IgD-negative memory B cell (primary cell): ENCODE results near the gene VGF. TPM values are rescaled to one million over a fixed set of nuclear protein-coding genes. Genes with fewer than 3 reads are reported as not detected.
A peak's percentile ranks its signal among the peaks of the same experiment; 100 is the strongest.

ENCODE experiments used
- H3K27ac Mint-ChIP-seq, 3 donors: one replicate each; pipeline ENCODE4 v1.8.0; 2020 to 2022; ENCODE audit warnings: mild to moderate bottlenecking in 3 of 3, mixed read lengths in 3 of 3, moderate library complexity in 1 of 3
- H3K27me3 Mint-ChIP-seq: one replicate; pipeline ENCODE4 v1.8.0; 2021; ENCODE audit warnings: mixed read lengths
- H3K36me3 Mint-ChIP-seq: one replicate; pipeline ENCODE4 v1.8.0; 2020; ENCODE audit warnings: mild to moderate bottlenecking, mixed read lengths
- H3K4me1 Mint-ChIP-seq, 3 donors: one replicate each; pipeline ENCODE4 v1.8.0; 2020 to 2022; ENCODE audit warnings: mixed read lengths in 3 of 3, mild to moderate bottlenecking in 1 of 3
- H3K4me3 Mint-ChIP-seq, 4 donors: one replicate each; pipeline ENCODE4 v1.8.0; 2020 to 2022; ENCODE audit warnings: mild to moderate bottlenecking in 4 of 4, mixed read lengths in 4 of 4, moderate library complexity in 3 of 4
- H3K9me3 Mint-ChIP-seq, 3 donors: one replicate each; pipeline ENCODE4 v1.8.0; 2020 to 2021; ENCODE audit warnings: mixed read lengths in 3 of 3, mild to moderate bottlenecking in 1 of 3
- polyA plus RNA-seq: library from polyadenylated mRNA; unstranded; fragments of 300-500 nt; fragmentation: Illumina TruSeq; gene quantifications from one replicate; pipeline ENCODE4 v1.2.3, GENCODE V29; 2021

VGF gene
- polyA plus RNA-seq, 1 donor from 2014 or later, result not detected

DNA sequence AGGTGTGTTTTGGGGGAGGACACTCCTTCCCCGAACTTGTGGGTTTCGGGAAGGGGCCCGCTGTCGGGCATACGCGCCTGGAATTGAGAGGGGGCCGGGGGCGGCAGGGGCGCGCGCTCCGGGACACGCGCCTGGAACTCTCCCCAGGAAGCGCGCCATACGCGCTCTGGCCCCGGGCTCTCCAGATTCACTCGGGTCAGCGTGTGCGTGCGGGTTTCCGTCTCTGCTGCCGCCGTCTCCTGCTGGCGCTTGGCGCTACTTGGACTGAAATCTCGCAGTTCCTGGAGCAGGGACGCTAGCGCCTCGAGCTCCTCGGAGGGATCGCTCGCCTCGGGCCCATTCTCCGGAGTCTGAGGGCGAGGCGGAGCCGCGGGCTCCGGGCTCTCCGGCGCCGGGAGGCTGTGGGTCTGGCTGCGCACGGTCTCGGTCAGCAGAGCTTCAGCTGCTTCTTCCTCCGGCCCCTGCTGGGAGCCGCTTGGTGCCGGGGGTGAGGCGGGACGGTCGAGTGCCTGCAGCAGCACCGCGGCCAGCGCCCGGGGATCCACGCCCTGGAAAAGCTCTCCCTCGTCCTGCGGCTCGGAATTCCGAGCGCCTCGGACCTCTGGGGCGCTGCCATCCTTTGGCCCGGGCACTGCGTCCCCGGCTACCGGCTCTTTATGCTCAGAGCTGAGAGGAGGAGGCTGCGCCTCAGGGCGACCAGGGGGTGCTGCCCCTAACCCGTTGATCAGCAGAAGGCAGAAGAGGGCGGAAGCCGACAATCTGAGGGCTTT lies 1.1 kb downstream of the VGF start:
- peaks cover 48% of the 10 kb centered on the region for H3K27me3 Mint-ChIP-seq
- peak overlapping the region; percentile 55 to 84 (median 69) for H3K4me3 Mint-ChIP-seq
- peaks cover 2 to 15% (median 10%) of the 10 kb centered on the region in 3 donors for H3K4me1 Mint-ChIP-seq
- H3K9me3 Mint-ChIP-seq, result peaks cover 0 to 4% (median 0%) of the 10 kb centered on the region in 3 donors
- H3K27ac Mint-ChIP-seq, result peak overlapping the region in 1 of 3 donors; percentile 73
- no peaks in the 10 kb centered on the region for H3K36me3 Mint-ChIP-seq

DNA sequence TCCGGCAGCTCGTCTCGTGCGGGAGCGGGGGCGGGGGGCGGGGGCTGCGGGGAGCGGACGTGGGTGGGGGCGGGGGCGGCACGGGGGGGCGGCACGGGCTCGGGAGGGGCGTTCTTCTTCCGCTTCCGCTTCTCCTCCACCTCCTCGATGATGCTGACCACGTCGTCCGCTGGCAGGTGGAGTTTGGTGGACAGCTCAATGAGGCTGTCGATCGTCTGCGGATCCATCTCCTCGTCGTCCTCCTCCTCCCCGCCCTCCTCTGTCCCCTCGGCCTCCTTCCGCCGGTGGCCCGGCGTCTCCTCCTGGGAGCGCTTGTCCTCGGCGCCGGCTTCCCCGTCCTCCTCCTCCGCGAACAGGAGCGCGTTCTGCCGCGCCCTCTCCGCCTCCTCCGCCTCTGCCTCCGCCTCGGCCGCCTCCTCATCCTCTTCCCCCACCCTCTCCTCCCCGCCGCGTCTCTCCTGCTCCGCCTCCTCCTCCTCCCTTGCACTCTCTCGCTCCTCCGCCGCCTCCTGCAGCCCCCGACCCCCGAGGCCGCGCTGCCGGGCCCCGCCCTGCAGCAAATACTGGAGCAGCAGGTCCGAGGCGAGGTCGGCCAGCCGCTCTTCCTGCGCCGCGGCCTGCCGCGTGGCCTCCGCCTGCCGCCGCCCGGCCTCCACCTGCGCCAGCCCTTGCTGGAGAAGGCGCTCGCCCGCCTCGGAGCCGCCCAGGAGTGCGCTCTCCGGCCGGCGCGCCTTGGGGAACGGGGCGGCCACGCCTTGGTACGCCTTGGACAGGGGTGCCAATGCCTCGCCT lies 1.9 kb downstream of the VGF start:
- Mint-ChIP-seq H3K36me3 (no peaks in the 10 kb centered on the region), H3K9me3 (peaks cover 0 to 4% (median 0%) of the 10 kb centered on the region in 3 donors), H3K27ac (peak overlapping the region in 2 of 3 donors; percentile 32 to 76), H3K4me3 (peak overlapping the region; percentile 57 to 85 (median 70)), H3K4me1 (peaks cover 0 to 13% (median 9%) of the 10 kb centered on the region in 3 donors), H3K27me3 (peaks cover 42% of the 10 kb centered on the region)

GRCh38 chr7:101162551-101163278 lies 2.7 kb downstream of the VGF start:
- H3K9me3 Mint-ChIP-seq, result peaks cover 0 to 4% (median 0%) of the 10 kb centered on the region in 3 donors
- peak overlapping the region in 2 of 3 donors; percentile 32 to 76 for H3K27ac Mint-ChIP-seq
- peaks cover 0 to 13% (median 9%) of the 10 kb centered on the region in 3 donors for H3K4me1 Mint-ChIP-seq
- H3K27me3 Mint-ChIP-seq, result peaks cover 36% of the 10 kb centered on the region
- H3K4me3 Mint-ChIP-seq, result peak overlapping the region; percentile 60 to 91 (median 78)
- no peaks in the 10 kb centered on the region for H3K36me3 Mint-ChIP-seq

DNA sequence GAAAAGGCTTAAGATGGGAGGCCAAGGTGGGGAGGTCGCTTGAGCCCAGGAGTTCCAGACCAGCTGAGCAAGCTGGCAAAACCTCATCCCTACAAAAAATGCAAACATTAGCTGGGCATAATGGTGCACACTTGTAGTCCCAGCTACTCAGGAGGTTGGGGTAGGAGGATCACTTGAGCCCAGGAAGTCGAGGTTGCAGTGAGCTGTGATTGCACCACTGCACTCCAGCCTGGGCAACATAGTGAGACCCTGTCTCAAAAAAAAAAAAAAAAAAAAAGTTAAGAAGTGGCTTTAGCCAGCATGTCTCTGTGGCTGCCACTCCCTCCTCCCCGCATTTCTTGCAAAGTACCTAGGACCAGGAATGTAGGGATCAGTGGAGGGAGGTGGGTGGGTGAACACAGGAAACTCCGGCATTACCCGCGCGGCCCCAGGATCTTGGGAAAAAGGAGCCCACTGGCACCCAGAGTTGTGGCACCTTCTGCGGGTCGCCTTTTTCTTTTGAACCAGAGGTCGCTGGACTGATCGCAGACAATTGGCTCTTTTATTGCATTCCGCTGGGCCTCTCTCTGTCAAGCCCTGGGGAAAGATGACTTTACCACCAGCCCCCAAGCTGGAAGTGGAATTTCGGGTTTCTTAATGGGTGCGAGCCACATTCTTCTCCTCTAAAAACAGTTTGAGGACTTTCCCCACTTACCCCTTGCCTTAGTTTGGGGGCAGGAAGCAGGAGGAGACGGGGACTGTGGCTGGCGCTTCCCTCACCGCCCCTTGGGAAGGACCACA lies 3.5 kb downstream of the VGF start:
- peak overlapping the region; percentile 40 to 91 (median 78) for H3K4me3 Mint-ChIP-seq
- peaks cover 0 to 4% (median 0%) of the 10 kb centered on the region in 3 donors for H3K9me3 Mint-ChIP-seq
- peak overlapping the region in 1 of 3 donors; percentile 78 for H3K27ac Mint-ChIP-seq
- peaks cover 0 to 12% (median 9%) of the 10 kb centered on the region in 3 donors for H3K4me1 Mint-ChIP-seq
- peaks cover 28% of the 10 kb centered on the region for H3K27me3 Mint-ChIP-seq
- H3K36me3 Mint-ChIP-seq, result no peaks in the 10 kb centered on the region

DNA sequence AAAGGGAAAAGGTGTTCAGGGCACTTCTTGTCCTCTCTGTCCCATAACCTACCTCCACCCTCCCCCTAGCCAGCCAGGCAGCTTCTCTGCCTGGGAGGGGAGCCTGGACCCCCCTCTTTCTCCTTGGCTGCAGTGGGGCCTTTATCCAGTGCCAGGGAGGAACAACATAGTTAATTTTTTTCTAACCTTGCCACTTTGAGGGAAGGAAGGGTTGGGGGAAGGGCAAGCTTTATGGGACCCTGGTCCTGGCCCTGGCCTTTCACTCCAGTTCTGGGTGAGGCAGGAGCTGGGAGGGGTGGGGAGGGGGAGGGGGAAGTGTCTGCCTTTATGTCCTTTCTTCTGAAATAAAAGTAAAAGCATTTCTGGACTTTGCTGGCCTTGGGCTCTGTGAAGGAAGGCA lies 4.5 kb downstream of the VGF start:
- H3K4me3 Mint-ChIP-seq, result peak overlapping the region; percentile 4 to 59 (median 25)
- peaks cover 0 to 11% (median 7%) of the 10 kb centered on the region in 3 donors for H3K4me1 Mint-ChIP-seq
- peaks cover 22% of the 10 kb centered on the region for H3K27me3 Mint-ChIP-seq
- H3K36me3 Mint-ChIP-seq, result no peaks in the 10 kb centered on the region
- peak overlapping the region in 1 of 3 donors; percentile 78 for H3K27ac Mint-ChIP-seq
- H3K9me3 Mint-ChIP-seq, result peaks cover 0 to 4% (median 0%) of the 10 kb centered on the region in 3 donors

DNA sequence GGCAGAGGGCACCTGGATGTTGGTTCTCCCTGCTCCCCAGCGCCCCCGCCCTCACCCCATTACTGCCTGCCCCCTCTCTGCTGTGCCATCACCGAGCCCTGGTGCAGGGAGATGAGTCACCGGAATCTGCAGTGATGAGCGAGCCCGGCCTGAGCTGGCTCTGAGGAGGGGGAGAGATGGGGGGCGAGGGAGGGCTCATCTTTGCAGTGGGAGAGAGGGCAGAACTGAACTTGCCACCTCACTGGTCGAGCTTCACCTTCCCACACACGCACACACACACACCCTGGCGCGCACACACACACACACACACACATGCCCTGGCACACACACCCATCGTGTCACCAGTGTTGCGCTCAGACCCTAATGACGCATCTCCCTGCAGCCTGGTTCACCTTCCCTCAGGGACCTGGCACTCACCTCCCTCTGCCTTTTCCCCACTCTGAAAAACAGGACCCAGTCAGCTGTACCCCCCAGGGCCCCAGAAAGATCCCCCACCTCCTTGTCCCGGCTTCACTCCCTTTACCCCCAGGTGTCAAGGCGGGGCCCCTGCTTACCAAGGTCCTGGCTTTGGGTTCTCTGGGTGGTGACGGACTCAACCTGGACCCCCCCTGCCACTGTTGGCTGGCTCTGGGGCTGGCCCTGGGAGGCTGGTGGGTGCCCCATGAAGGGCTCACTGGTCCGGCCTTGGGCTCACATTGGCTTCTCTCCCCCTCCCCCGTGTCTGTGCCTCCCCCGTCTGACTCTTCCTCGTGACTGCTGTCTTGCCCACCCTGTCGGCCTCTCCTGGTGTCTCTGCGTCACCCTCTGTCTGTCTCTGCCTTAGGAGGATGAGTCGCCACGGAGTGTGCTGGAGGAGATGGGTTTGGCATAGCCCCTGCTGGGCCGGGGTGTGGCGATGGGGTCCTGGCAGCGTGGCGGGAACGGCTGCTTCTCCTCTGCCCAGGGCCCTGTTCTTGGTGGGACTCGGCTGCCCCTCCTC lies 5.4 kb downstream of the VGF start:
- H3K4me3 Mint-ChIP-seq, result peak overlapping the region in 1 of 4 donors; percentile 20
- no peaks in the 10 kb centered on the region for H3K36me3 Mint-ChIP-seq
- peaks cover 6 to 14% (median 7%) of the 10 kb centered on the region in 3 donors for H3K4me1 Mint-ChIP-seq
- peaks cover 0 to 2% (median 0%) of the 10 kb centered on the region in 3 donors for H3K9me3 Mint-ChIP-seq
- H3K27me3 Mint-ChIP-seq, result peaks cover 13% of the 10 kb centered on the region
- no peak overlapping the region for H3K27ac Mint-ChIP-seq

- peak overlapping the region in 3 of 4 donors; percentile 14 to 85 (median 80) for H3K4me3 Mint-ChIP-seq
- no peaks in the 10 kb centered on the region for H3K9me3 Mint-ChIP-seq
- peaks cover 6 to 12% (median 7%) of the 10 kb centered on the region in 3 donors for H3K4me1 Mint-ChIP-seq
- no peaks in the 10 kb centered on the region for H3K36me3 Mint-ChIP-seq
- H3K27ac Mint-ChIP-seq, result peak overlapping the region in 1 of 3 donors; percentile 77
- H3K27me3 Mint-ChIP-seq, result peaks cover 2% of the 10 kb centered on the region
These were observed 8.3 kb downstream of the VGF start for GRCh38 chr7:101156866-101157589.

GRCh38 chr7:101156277-101156676 lies 9.1 kb downstream of the VGF start:
- Mint-ChIP-seq H3K36me3 (no peaks in the 10 kb centered on the region), H3K27me3 (no peaks in the 10 kb centered on the region), H3K4me3 (peak overlapping the region in 3 of 4 donors; percentile 21 to 80 (median 71)), H3K9me3 (no peaks in the 10 kb centered on the region), H3K27ac (no peak overlapping the region), H3K4me1 (peaks cover 6 to 12% (median 7%) of the 10 kb centered on the region in 3 donors)

DNA sequence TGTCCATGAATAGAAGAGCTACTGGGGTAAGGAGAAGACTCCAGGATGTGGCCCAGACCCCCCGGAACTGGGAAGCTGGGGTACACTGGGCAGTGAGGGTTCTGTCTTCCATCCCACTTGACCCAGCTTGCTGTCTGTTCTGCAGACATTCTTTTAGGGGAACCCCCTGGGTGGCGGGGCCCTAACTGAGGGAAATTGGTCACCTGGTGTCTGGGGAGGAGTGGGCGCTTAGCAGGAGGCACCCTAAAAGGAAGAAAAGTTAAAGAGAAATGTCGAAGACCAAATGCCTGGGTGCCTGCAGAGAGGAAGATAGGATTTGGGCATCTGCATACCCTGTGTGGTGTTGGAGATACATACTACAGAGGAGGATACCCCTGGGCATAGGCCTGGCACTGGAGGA lies 10.1 kb downstream of the VGF start:
- H3K9me3 Mint-ChIP-seq, result no peaks in the 10 kb centered on the region
- H3K36me3 Mint-ChIP-seq, result no peaks in the 10 kb centered on the region
- H3K27me3 Mint-ChIP-seq, result peaks cover 1% of the 10 kb centered on the region
- H3K27ac Mint-ChIP-seq, result peak overlapping the region in 2 of 3 donors; percentile 39 to 91
- H3K4me1 Mint-ChIP-seq, result peaks cover 7 to 12% (median 8%) of the 10 kb centered on the region in 3 donors
- peak overlapping the region; percentile 80 to 92 (median 84) for H3K4me3 Mint-ChIP-seq

- peaks cover 2% of the 10 kb centered on the region for H3K27me3 Mint-ChIP-seq
- peaks cover 7 to 12% (median 8%) of the 10 kb centered on the region in 3 donors for H3K4me1 Mint-ChIP-seq
- H3K36me3 Mint-ChIP-seq, result no peaks in the 10 kb centered on the region
- H3K27ac Mint-ChIP-seq, result peak overlapping the region in 1 of 3 donors; percentile 91
- H3K9me3 Mint-ChIP-seq, result no peaks in the 10 kb centered on the region
- H3K4me3 Mint-ChIP-seq, result peak overlapping the region; percentile 80 to 92 (median 86)
These were observed 10.7 kb downstream of the VGF start for GRCh38 chr7:101154693-101155102.

GRCh38 chr7:101153969-101154692 lies 11.2 kb downstream of the VGF start, which contains the start of gene AP1S1:
Gene AP1S1, plus strand, starts transcription at chr7:101154476. Its CDS starts 39 bp downstream, at chr7:101154515.
- Mint-ChIP-seq H3K9me3 (no peaks in the 10 kb centered on the region), H3K4me1 (peaks cover 7 to 12% (median 8%) of the 10 kb centered on the region in 3 donors), H3K27me3 (peaks cover 4% of the 10 kb centered on the region), H3K4me3 (peak within 1 kb of the TSS; percentile 80 to 92 (median 86)), H3K36me3 (no peaks in the 10 kb centered on the region), H3K27ac (peak within 1 kb of the TSS; percentile 73 to 96 (median 91))
